Cardiac atrium fibroblast (primary cell): ENCODE results near the gene LIME1. TPM values are rescaled to one million over a fixed set of nuclear protein-coding genes. Genes with fewer than 3 reads are reported as not detected.

ENCODE experiments used
- total RNA-seq: library from RNA; depleted of rRNA; stranded (reverse); fragments of >200 nt; gene quantifications from 2 replicates; pipeline ENCODE4 v1.2.3, GENCODE V29; 2015

Gene LIME1, protein sequence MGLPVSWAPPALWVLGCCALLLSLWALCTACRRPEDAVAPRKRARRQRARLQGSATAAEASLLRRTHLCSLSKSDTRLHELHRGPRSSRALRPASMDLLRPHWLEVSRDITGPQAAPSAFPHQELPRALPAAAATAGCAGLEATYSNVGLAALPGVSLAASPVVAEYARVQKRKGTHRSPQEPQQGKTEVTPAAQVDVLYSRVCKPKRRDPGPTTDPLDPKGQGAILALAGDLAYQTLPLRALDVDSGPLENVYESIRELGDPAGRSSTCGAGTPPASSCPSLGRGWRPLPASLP
- 3.8 and 7.3 TPM in 2 replicates for total RNA-seq

DNA sequence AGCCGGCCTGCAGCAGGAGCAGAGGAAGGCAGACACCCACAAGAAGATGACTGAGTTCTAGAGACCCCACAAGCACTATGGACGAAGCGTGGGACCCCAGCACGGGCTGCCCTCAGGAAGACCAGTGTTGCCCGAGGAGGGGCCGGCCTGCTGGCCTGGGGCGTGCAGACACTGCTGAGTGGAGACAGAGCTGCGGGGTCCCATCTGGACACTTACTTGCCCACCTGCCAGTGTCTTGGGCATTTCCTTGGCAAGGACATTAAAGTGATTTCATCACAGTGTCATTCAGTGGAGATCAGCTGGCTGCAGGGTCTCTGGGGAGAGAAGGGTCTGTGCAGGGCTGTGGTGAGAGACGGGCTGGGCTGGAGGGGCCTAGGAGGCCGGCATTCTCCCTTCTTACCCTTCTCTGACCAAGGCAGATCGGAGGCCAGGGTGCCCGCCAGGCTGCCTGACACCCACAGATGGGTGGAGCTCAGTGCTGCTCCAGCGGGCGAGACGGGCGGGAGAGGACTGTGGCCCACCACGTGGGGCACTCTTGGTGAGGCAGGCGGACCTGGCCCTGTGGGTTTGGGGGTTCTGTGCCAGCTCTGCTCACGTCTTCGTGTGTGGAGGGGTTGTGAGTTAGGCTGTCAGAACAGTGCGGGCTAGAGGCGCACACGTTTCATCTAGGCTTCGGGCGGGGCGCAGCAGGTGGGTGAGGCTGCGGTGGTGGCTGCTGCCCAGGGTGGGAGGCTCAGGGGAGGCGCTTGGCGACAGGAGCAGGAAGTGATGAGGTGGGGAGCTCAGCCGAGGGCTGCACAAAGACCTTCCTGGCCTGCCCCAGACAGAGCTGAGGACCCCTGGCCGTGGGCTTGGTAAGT is at the start of gene LIME1:
Gene LIME1 (plus strand): TSS at position 806 of the 860 bp plus-strand sequence. CDS start 886 bp downstream, outside the sequence.

DNA sequence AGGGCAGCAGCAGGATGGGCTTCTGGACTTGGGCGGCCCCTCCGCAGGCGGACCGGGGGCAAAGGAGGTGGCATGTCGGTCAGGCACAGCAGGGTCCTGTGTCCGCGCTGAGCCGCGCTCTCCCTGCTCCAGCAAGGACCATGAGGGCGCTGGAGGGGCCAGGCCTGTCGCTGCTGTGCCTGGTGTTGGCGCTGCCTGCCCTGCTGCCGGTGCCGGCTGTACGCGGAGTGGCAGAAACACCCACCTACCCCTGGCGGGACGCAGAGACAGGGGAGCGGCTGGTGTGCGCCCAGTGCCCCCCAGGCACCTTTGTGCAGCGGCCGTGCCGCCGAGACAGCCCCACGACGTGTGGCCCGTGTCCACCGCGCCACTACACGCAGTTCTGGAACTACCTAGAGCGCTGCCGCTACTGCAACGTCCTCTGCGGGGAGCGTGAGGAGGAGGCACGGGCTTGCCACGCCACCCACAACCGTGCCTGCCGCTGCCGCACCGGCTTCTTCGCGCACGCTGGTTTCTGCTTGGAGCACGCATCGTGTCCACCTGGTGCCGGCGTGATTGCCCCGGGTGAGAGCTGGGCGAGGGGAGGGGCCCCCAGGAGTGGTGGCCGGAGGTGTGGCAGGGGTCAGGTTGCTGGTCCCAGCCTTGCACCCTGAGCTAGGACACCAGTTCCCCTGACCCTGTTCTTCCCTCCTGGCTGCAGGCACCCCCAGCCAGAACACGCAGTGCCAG is 39.7 kb upstream of the LIME1 start, which contains the start of gene TNFRSF6B:
Gene TNFRSF6B (plus strand): TSS at position 25 of the 729 bp plus-strand sequence. CDS start 116 bp downstream, at position 141.

DNA sequence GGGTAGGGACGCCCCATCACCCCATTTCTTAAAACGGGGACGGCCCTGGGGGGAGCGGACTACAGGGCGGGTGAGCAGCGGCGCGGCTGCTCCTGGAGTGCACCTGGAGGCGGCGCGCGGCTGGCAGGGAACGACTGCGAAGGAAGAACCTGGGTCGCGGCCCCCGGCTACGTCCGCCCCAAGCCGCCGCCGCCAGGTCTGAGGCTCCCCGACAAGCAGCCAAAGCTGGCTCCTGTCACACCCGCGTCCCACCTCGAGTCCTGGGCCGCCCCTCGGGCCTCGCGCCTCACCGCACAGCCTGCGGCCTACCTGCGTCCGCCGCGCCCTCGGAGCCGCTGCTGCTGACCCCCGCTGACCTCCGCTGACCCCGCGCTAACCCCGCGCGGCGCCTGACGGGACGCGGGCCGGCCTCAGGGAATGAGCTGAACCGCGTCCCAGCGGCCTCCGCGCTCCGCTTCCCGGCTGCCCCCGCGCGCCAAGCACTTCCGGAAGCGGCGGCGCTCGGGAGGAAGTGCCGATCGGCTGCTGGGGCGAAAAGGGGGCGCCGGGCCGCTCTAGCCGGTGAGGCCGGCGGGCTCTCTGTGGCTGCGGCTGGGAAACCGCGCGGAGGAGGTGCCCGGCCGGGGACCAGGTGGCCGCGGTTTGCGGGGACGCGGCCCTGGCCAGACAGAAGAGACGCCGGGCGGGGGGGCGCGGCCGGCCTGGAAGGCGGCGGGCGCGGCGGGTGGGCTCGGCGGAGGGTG is 28.7 kb upstream of the LIME1 start, which contains the start of the genes ARFRP1 and ZGPAT:
Gene ARFRP1 (minus strand): TSS at position 419 of the 743 bp plus-strand sequence. CDS start 885 bp downstream, outside the sequence.
Gene ZGPAT (plus strand): TSS at position 482 of the 743 bp plus-strand sequence. CDS start 542 bp downstream, outside the sequence.

DNA sequence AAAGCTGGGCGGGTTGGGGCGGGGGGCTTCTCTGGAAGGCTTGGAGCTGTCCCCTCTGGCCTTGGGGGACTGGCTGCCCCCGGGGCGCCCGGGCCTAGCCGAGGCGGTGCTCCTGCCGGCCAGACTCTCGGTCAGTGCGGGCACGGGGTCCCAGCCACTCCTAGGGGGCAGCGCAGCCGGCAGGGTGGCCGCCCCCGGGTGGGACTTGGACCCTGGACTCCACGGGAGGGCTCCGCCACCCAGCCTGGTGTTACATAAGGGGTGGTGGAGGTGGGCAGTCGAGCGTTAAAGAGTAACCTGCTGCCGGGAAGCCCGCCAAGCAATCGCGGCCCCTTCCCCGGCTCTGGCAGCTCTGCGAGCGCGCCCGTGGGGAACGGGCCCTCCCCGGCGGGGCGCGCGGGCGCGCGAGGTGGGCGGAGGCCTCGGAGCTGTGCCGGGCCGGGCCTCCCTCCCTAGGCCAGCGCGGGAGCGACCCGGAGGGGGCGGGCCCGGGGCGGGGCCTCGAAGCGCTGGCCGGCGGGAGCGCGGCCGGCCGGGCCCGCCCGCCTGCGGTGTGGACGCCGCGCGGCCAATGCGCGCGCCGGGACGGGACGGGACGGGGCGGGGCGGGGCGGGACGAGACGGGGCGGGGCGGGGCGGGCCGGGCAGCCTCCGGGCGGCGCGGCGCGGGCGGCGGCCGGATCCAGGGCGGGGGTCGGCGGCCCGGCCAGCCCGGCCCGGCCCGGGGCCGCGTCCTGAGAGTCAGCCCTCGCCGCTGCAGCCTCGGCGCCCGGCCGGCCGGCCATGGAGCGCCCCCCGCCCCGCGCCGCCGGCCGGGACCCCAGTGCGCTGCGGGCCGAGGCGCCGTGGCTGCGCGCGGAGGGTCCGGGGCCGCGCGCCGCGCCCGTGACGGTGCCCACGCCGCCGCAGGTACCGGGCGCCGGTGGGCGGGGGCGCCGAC is 2.9 kb downstream of the LIME1 start, which contains the start of gene SLC2A4RG:
Gene SLC2A4RG (plus strand): TSS at position 647 of the 940 bp plus-strand sequence. CDS start 137 bp downstream, at position 784.

Other genes with a start within 250 kb of the LIME1 start
- 2.4 and 2.5 TPM in 2 replicates for gene EEF1A2, start 237.6 kb upstream of the LIME1 start, total RNA-seq
- gene PPDPF, start 215.9 kb upstream of the LIME1 start, total RNA-seq = 136 and 228 TPM in 2 replicates
- not detected in 2 replicates for gene PTK6, start 199.3 kb upstream of the LIME1 start, total RNA-seq
- not detected in 2 replicates for gene SRMS, start 188.9 kb upstream of the LIME1 start, total RNA-seq
- gene FNDC11, start 182.5 kb upstream of the LIME1 start, total RNA-seq = 0.16 and 0.36 TPM in 2 replicates
- gene HELZ2, start 162.4 kb upstream of the LIME1 start, total RNA-seq = 24.0 and 33.4 TPM in 2 replicates
- 6.8 and 12.5 TPM in 2 replicates for gene GMEB2, start 109.6 kb upstream of the LIME1 start, total RNA-seq
- gene STMN3, start 83.2 kb upstream of the LIME1 start, total RNA-seq = 38.6 and 51.4 TPM in 2 replicates
- 7.1 and 9.6 TPM in 2 replicates for gene RTEL1, start 78.4 kb upstream of the LIME1 start, total RNA-seq
- gene TNFRSF6B, start 40.0 kb upstream of the LIME1 start, total RNA-seq = 1.8 and 5.8 TPM in 2 replicates
- gene ARFRP1, start 28.7 kb upstream of the LIME1 start, total RNA-seq = 37.3 and 38.5 TPM in 2 replicates
- 23.8 and 24.5 TPM in 2 replicates for gene ZGPAT, start 28.6 kb upstream of the LIME1 start, total RNA-seq
- gene SLC2A4RG, start 3.1 kb downstream of the LIME1 start, total RNA-seq = 36.9 and 58.5 TPM in 2 replicates
- 3.4 and 3.9 TPM in 2 replicates for gene ZBTB46, start 94.6 kb downstream of the LIME1 start, total RNA-seq
- not detected in 2 replicates for gene ABHD16B, start 124.8 kb downstream of the LIME1 start, total RNA-seq
- 131 and 133 TPM in 2 replicates for gene TPD52L2, start 128.6 kb downstream of the LIME1 start, total RNA-seq
- 51.4 and 57.8 TPM in 2 replicates for gene DNAJC5, start 158.5 kb downstream of the LIME1 start, total RNA-seq
- gene UCKL1, start 219.8 kb downstream of the LIME1 start, total RNA-seq = 14.9 and 17.3 TPM in 2 replicates
- gene ZNF512B, start 233.3 kb downstream of the LIME1 start, total RNA-seq = 8.7 and 11.7 TPM in 2 replicates
- 1.1 and 2.4 TPM in 2 replicates for gene SAMD10, start 243.0 kb downstream of the LIME1 start, total RNA-seq
- 36.8 and 42.0 TPM in 2 replicates for gene PRPF6, start 244.5 kb downstream of the LIME1 start, total RNA-seq